ENCODE results near the gene ST8SIA5. TPM values are rescaled to one million over a fixed set of nuclear protein-coding genes. Genes with fewer than 3 reads are reported as not detected.

The ST8SIA5 gene
- total and polyA plus RNA-seq, 10 of the 15 experiments (the other 5 are each of a cell fraction or from before 2014, with no cell fraction given): 0.02 to 0.32 (median 0.12) TPM; not detected in 1

DNA sequence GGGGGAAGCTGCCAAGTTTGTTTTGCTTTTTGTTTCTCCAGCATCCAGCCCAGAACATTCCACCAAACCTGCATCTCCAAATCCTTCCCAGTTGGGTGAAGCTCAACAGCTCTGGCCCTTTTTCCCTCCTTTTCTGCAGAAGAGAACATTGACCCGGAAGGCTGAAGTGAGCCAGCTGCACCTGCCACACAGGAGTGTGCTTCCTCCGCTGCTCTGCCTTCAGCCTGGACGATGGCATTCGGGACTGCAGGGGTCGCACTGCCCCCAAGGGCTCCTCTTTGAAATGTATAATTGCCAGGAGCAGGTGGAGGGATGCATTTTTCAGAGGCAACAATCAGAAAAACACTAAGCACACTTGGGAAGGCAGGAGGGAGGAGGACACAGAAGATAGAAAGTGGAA lies 41.8 kb downstream of the ST8SIA5 start:
- BruUV-seq (replicated peaks): no TSS peak
- ATAC-seq: no peak
- ChIA-PET RAD21 (ENCODE audit: unreplicated experiment) (no interaction called here), POLR2A (no interaction called here), CTCF (no interaction called here), SMC1A (ENCODE audit: uncharacterized antibody, unreplicated experiment) (interaction anchor here (1.1 kb wide), 1 partner anchor 8 kb away, joined by 3 read pairs; no protein-coding TSS in a partner anchor)
- TF ChIP-seq ZSCAN29 (IDR thresholded peaks at IDR 0.05) (no peak), CREM (IDR thresholded peaks at IDR 0.05; ENCODE audit: low read depth) (no peak), MEF2B (IDR thresholded peaks at IDR 0.05; ENCODE audit: partially characterized antibody, poor library complexity, severe bottlenecking) (no peak), SIN3A (IDR thresholded peaks at IDR 0.05; ENCODE audit: low read depth, low read length) (no peak), LARP7 (IDR thresholded peaks at IDR 0.05) (no peak), SRF (IDR thresholded peaks at IDR 0.05; ENCODE audit: low read depth in 2 of 2, low read length in 2 of 2) (no peak), SREBF2 (IDR thresholded peaks at IDR 0.05; ENCODE audit: low read length) (no peak), NFXL1 (IDR thresholded peaks at IDR 0.05; ENCODE audit: borderline replicate concordance) (no peak), ZNF384 (IDR thresholded peaks at IDR 0.05; ENCODE audit: borderline replicate concordance, low read depth, low read length) (no peak)
- H3K79me2 ChIP-seq (ENCODE audit: control insufficient read depth, insufficient read depth, low read length): no peaks in the 10 kb centered on the region
- H2AFZ ChIP-seq (ENCODE audit: control insufficient read depth, low read depth, low read length): no peak overlapping the region
- H3K27me3 ChIP-seq (replicated peaks in 1 of 2; ENCODE audit: control insufficient read depth in 2 of 2, insufficient read depth in 2 of 2, low read length in 1 of 2): peaks cover 3 to 4% of the 10 kb centered on the region in 2 experiments
- no peak overlapping the region for H3K27ac ChIP-seq (ENCODE audit: control insufficient read depth, insufficient read depth)
- H3K4me1 ChIP-seq (ENCODE audit: control insufficient read depth, insufficient read depth, low read length): no peaks in the 10 kb centered on the region; the same call in 1 of the 2 replicates
- H4K20me1 ChIP-seq (ENCODE audit: control insufficient read depth, insufficient read depth): no peaks in the 10 kb centered on the region
- no peak for DNase-seq (ENCODE audit: low read depth, low spot score)
- no peaks in the 10 kb centered on the region for H3K9me3 ChIP-seq (replicated peaks; ENCODE audit: control insufficient read depth, insufficient read depth, low read length)
- no peak for FAIRE-seq
- H3K4me2 ChIP-seq (ENCODE audit: control insufficient read depth, insufficient read depth): no peak overlapping the region
- no peak overlapping the region for H3K9ac ChIP-seq (ENCODE audit: control insufficient read depth, insufficient read depth, low read length)
- in situ Hi-C loops (cut with MboI) (no loop called here), intact Hi-C loops (cut with micrococcal nuclease; ENCODE audit: unreplicated experiment) (no loop called here)
- 16% methylated on average over 5 of the region's 5 CpGs for WGBS (ENCODE audit: insufficient coverage, insufficient replicate concordance, low lambda C conversion rate, missing lambda C conversion rate)
- H3K36me3 ChIP-seq (ENCODE audit: control insufficient read depth in 2 of 2, insufficient read depth in 2 of 2, low read length in 1 of 2): no peaks in the 10 kb centered on the region
- H3K4me3 ChIP-seq: no peak overlapping the region

DNA sequence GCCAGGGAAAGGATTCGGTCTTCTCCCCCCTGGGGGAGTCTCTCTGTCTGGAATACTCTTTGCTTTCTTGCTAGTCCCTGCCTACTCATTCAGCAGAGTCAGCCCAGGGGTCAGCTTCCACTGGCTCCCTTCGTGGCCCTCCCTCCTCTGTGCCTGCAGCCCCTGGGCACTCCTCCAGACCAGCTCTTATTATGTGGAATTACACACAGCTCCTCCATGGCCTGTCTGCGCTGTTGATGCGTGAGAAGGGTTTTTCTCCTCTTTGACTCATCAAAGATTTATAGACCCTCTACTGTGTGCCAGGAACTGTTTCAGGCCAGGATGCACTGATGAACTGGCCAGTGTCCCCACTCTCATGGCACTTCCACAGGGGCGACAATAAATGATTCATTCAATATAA lies 44.4 kb downstream of the ST8SIA5 start:
- H3K4me1 ChIP-seq (ENCODE audit: control insufficient read depth, insufficient read depth, low read length): no peaks in the 10 kb centered on the region; the same call in 1 of the 2 replicates
- peaks cover 3 to 6% of the 10 kb centered on the region in 2 experiments for H3K27me3 ChIP-seq (replicated peaks in 1 of 2; ENCODE audit: control insufficient read depth in 2 of 2, insufficient read depth in 2 of 2, low read length in 1 of 2)
- CTCF ChIA-PET: interaction anchor here (1.0 kb wide), 1 partner anchor 206 kb away, joined by 3 read pairs; no protein-coding TSS in a partner anchor
- POLR2A ChIA-PET: no interaction called here
- SMC1A ChIA-PET (ENCODE audit: uncharacterized antibody, unreplicated experiment): interaction anchor here (0.7 to 1.8 kb wide), 2 partner anchors 11 to 13 kb away, joined by 3 to 5 read pairs; no protein-coding TSS in a partner anchor
- FAIRE-seq: no peak
- DNase-seq (ENCODE audit: low read depth, low spot score): no peak
- BruUV-seq (replicated peaks): no TSS peak
- H3K4me3 ChIP-seq: no peak overlapping the region
- in situ Hi-C loops (cut with MboI) (no loop called here), intact Hi-C loops (cut with micrococcal nuclease; ENCODE audit: unreplicated experiment) (no loop called here)
- no peak overlapping the region for H3K27ac ChIP-seq (ENCODE audit: control insufficient read depth, insufficient read depth)
- H3K4me2 ChIP-seq (ENCODE audit: control insufficient read depth, insufficient read depth): no peak overlapping the region
- H3K9ac ChIP-seq (ENCODE audit: control insufficient read depth, insufficient read depth, low read length): no peak overlapping the region
- RAD21 ChIA-PET (ENCODE audit: unreplicated experiment): no interaction called here
- WGBS (ENCODE audit: insufficient coverage, insufficient replicate concordance, low lambda C conversion rate, missing lambda C conversion rate): 28% methylated on average over 5 of the region's 5 CpGs
- no peaks in the 10 kb centered on the region for H3K79me2 ChIP-seq (ENCODE audit: control insufficient read depth, insufficient read depth, low read length)
- no peak for ATAC-seq
- H3K36me3 ChIP-seq (ENCODE audit: control insufficient read depth in 2 of 2, insufficient read depth in 2 of 2, low read length in 1 of 2): no peaks in the 10 kb centered on the region
- H2AFZ ChIP-seq (ENCODE audit: control insufficient read depth, low read depth, low read length): no peak overlapping the region
- no peaks in the 10 kb centered on the region for H4K20me1 ChIP-seq (ENCODE audit: control insufficient read depth, insufficient read depth)
- H3K9me3 ChIP-seq (replicated peaks; ENCODE audit: control insufficient read depth, insufficient read depth, low read length): no peaks in the 10 kb centered on the region
- TF ChIP-seq, protein P1, sequence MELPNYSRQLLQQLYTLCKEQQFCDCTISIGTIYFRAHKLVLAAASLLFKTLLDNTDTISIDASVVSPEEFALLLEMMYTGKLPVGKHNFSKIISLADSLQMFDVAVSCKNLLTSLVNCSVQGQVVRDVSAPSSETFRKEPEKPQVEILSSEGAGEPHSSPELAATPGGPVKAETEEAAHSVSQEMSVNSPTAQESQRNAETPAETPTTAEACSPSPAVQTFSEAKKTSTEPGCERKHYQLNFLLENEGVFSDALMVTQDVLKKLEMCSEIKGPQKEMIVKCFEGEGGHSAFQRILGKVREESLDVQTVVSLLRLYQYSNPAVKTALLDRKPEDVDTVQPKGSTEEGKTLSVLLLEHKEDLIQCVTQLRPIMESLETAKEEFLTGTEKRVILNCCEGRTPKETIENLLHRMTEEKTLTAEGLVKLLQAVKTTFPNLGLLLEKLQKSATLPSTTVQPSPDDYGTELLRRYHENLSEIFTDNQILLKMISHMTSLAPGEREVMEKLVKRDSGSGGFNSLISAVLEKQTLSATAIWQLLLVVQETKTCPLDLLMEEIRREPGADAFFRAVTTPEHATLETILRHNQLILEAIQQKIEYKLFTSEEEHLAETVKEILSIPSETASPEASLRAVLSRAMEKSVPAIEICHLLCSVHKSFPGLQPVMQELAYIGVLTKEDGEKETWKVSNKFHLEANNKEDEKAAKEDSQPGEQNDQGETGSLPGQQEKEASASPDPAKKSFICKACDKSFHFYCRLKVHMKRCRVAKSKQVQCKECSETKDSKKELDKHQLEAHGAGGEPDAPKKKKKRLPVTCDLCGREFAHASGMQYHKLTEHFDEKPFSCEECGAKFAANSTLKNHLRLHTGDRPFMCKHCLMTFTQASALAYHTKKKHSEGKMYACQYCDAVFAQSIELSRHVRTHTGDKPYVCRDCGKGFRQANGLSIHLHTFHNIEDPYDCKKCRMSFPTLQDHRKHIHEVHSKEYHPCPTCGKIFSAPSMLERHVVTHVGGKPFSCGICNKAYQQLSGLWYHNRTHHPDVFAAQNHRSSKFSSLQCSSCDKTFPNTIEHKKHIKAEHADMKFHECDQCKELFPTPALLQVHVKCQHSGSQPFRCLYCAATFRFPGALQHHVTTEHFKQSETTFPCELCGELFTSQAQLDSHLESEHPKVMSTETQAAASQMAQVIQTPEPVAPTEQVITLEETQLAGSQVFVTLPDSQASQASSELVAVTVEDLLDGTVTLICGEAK (IDR thresholded peaks at IDR 0.05; ENCODE audit: borderline replicate concordance): no peak
- TF ChIP-seq WRNIP1 (IDR thresholded peaks at IDR 0.05; ENCODE audit: borderline replicate concordance, low read depth, low read length) (no peak), CBX3 (IDR thresholded peaks at IDR 0.05; ENCODE audit: borderline replicate concordance, low read depth) (no peak), SPI1 (IDR thresholded peaks at IDR 0.05; ENCODE audit: borderline replicate concordance, insufficient read depth, low read depth, low read length) (no peak), NR2F1 (conservative IDR thresholded peaks at IDR 0.05) (no peak)
